Urothelium cell line (cell line): ENCODE data around the gene SERINC5.
"Not testable (repeated sequence)": the region's sequence is repeated elsewhere in the genome, so short reads cannot be mapped to it uniquely, and the experiment has no call there.

Experiments used
- DNase-seq: peaks from one replicate; pipeline ENCODE4 v3.0.0; 2011; ENCODE audit warnings: low spot score, mixed read lengths
- FAIRE-seq: peaks from 2 replicates; lab custom pipeline; 2011; peaks lifted over from hg19 to GRCh38; lab: Jason Lieb, UNC

The SERINC5 gene

GRCh38 chr5:80181618-80182211, 74.1 kb downstream of the SERINC5 start:
- no peak for FAIRE-seq
- DNase-seq, result peak; percentile 32

GRCh38 chr5:80177236-80177635, 78.6 kb downstream of the SERINC5 start:
- no peak for FAIRE-seq
- DNase-seq, result no peak

GRCh38 chr5:80175337-80175736, 80.5 kb downstream of the SERINC5 start:
- no peak for DNase-seq
- no peak for FAIRE-seq

- FAIRE-seq, result no peak
- no peak for DNase-seq
Measured at GRCh38 chr5:80174790-80175189, 81.1 kb downstream of the SERINC5 start.

- FAIRE-seq (no peak), DNase-seq (no peak)
Measured at GRCh38 chr5:80172067-80172695, 83.7 kb downstream of the SERINC5 start.

- DNase-seq (no peak), FAIRE-seq (no peak)
Measured at GRCh38 chr5:80170117-80170535, 85.7 kb downstream of the SERINC5 start.

GRCh38 chr5:80168388-80169028, 87.3 kb downstream of the SERINC5 start:
- DNase-seq, result no peak
- no peak for FAIRE-seq

- DNase-seq (no peak), FAIRE-seq (no peak)
Measured at GRCh38 chr5:80165452-80165851, 90.4 kb downstream of the SERINC5 start.

GRCh38 chr5:80161165-80161564, 94.7 kb downstream of the SERINC5 start:
- FAIRE-seq (no peak), DNase-seq (no peak)

- FAIRE-seq (no peak), DNase-seq (no peak)
Measured at GRCh38 chr5:80160242-80160641, 95.6 kb downstream of the SERINC5 start.

- no peak for FAIRE-seq
- DNase-seq, result no peak
Measured at GRCh38 chr5:80159133-80159815, 96.6 kb downstream of the SERINC5 start.

GRCh38 chr5:80156156-80156555, 99.7 kb downstream of the SERINC5 start:
- FAIRE-seq, result no peak
- no peak for DNase-seq

- no peak for FAIRE-seq
Measured at GRCh38 chr5:80154749-80155148, 101.1 kb downstream of the SERINC5 start.

GRCh38 chr5:80154289-80154688, 101.6 kb downstream of the SERINC5 start:
- not testable (repeated sequence) for FAIRE-seq, DNase-seq

More at GRCh38 chr5:80154749-80155148, 101.1 kb downstream of the SERINC5 start:
- DNase-seq, result no peak

GRCh38 chr5:80153586-80154126, 102.2 kb downstream of the SERINC5 start:
- FAIRE-seq, result no peak
- no peak for DNase-seq

GRCh38 chr5:80152778-80153177, 103.1 kb downstream of the SERINC5 start:
- DNase-seq, result no peak
- no peak for FAIRE-seq

GRCh38 chr5:80151890-80152289, 104.0 kb downstream of the SERINC5 start:
- DNase-seq (no peak), FAIRE-seq (no peak)

- FAIRE-seq, result no peak
- DNase-seq, result no peak
Measured at GRCh38 chr5:80150731-80151130, 105.1 kb downstream of the SERINC5 start.

GRCh38 chr5:80149161-80149609, 106.7 kb downstream of the SERINC5 start:
- no peak for FAIRE-seq
- no peak for DNase-seq

- FAIRE-seq (no peak), DNase-seq (no peak)
Measured at GRCh38 chr5:80147119-80147815, 108.6 kb downstream of the SERINC5 start.

GRCh38 chr5:80146046-80146445, 109.8 kb downstream of the SERINC5 start:
- FAIRE-seq (no peak), DNase-seq (no peak)
